G401 (cell line): ENCODE measurements around the gene PLCB1. TPM values are rescaled to one million over a fixed set of nuclear protein-coding genes. Genes with fewer than 3 reads are reported as not detected.
"Not testable (repeated sequence)": the region's sequence is repeated elsewhere in the genome, so short reads cannot be mapped to it uniquely, and the experiment has no call there.

Experiments used
- DNase-seq: peaks from one replicate; pipeline ENCODE4 v3.0.0-alpha.2; 2015; ENCODE audit warnings: low spot score
- in situ Hi-C: cut with HindIII; loops from 2 replicates; pipeline ENCODE4 v1.10.0; 2016; ENCODE audit warnings: low sequenced_read_pairs, mixed read lengths
- total RNA-seq: library from RNA; depleted of rRNA; stranded (reverse); fragments of >200 nt; shearing (Covaris generic); gene quantifications from 2 replicates; pipeline ENCODE4 v1.2.3, GENCODE V29; 2014

The PLCB1 gene
- total RNA-seq, 1 experiment from 2014 or later, result not detected

- DNase-seq, result no peak
- in situ Hi-C loops, result no loop called here
Observed at GRCh38 chr20:8153281-8153908, 21.3 kb downstream of the PLCB1 start.

- in situ Hi-C loops, result no loop called here
- DNase-seq, result no peak
Observed at GRCh38 chr20:8154638-8155037, 22.6 kb downstream of the PLCB1 start.

GRCh38 chr20:8155229-8155628, 23.2 kb downstream of the PLCB1 start:
- in situ Hi-C loops, result no loop called here
- DNase-seq, result no peak

GRCh38 chr20:8155812-8156211, 23.7 kb downstream of the PLCB1 start:
- in situ Hi-C loops, result no loop called here
- DNase-seq, result no peak

- in situ Hi-C loops, result no loop called here
- DNase-seq, result no peak
Observed at GRCh38 chr20:8156235-8157079, 24.4 kb downstream of the PLCB1 start.

- DNase-seq, result not testable (repeated sequence)
Observed at GRCh38 chr20:8159217-8159616, 27.2 kb downstream of the PLCB1 start.

GRCh38 chr20:8161264-8162071, 29.4 kb downstream of the PLCB1 start:
- in situ Hi-C loops, result no loop called here
- DNase-seq, result no peak

More at GRCh38 chr20:8159217-8159616, 27.2 kb downstream of the PLCB1 start:
- in situ Hi-C loops, result not testable (repeated sequence)

- DNase-seq, result no peak
- in situ Hi-C loops, result no loop called here
Observed at GRCh38 chr20:8162610-8163009, 30.5 kb downstream of the PLCB1 start.

GRCh38 chr20:8163543-8163942, 31.5 kb downstream of the PLCB1 start:
- no peak for DNase-seq
- in situ Hi-C loops, result no loop called here

GRCh38 chr20:8166730-8167129, 34.7 kb downstream of the PLCB1 start:
- no peak for DNase-seq
- in situ Hi-C loops, result no loop called here

GRCh38 chr20:8168785-8169288, 36.8 kb downstream of the PLCB1 start:
- no peak for DNase-seq
- in situ Hi-C loops, result no loop called here

- no peak for DNase-seq
- in situ Hi-C loops, result no loop called here
Observed at GRCh38 chr20:8170921-8171320, 38.9 kb downstream of the PLCB1 start.

- no peak for DNase-seq
- in situ Hi-C loops, result no loop called here
Observed at GRCh38 chr20:8172191-8172590, 40.1 kb downstream of the PLCB1 start.

GRCh38 chr20:8175741-8176675, 43.9 kb downstream of the PLCB1 start:
- DNase-seq, result no peak
- in situ Hi-C loops, result no loop called here

GRCh38 chr20:8183526-8183925, 51.5 kb downstream of the PLCB1 start:
- in situ Hi-C loops, result no loop called here
- DNase-seq, result no peak

- in situ Hi-C loops, result no loop called here
- no peak for DNase-seq
Observed at GRCh38 chr20:8187740-8188139, 55.7 kb downstream of the PLCB1 start.

- no peak for DNase-seq
Observed at GRCh38 chr20:8190043-8190880, 58.2 kb downstream of the PLCB1 start.

GRCh38 chr20:8194721-8195120, 62.7 kb downstream of the PLCB1 start:
- in situ Hi-C loops, result no loop called here
- DNase-seq, result no peak

More at GRCh38 chr20:8190043-8190880, 58.2 kb downstream of the PLCB1 start:
- in situ Hi-C loops, result no loop called here
